ENCODE results near the gene MACROD2.

DNA sequence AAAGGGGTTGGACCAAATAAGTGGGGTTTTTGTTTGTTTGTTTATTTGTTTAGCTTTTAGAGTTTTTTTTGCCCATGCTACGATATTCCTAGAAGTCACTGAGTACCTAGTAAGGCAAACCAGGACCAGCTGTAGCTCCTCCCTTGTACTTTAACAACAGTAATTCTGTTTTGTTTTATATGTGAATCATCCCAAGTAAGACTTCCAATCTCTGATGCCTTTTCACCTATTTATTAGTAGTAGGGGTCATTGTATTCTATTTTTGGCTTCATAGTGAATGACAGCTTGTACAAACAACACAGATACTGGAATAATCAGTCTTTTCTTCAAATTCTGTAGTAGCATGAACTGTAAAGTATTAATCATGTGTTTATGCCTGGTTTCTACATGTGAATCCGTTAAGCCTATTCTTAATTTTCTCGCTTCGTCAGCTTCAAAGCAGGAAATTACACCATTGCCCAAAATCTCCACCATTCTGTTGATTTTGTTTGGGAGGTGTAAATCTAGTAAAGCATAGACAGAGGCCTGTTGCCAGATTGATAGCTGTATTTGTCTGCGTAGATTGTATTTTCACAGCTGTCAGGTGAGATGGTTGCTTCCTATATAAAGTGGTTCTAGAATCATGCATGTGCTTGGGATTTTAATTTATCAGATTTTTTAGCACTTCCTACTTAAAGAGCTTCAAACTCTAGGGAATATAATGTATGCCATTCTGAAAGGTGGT, 493.6 kb downstream of the MACROD2 start:
- TF ChIP-seq POLR2AphosphoS5 (IDR thresholded peaks at IDR 0.05; ENCODE audit: low read depth, low read length) = no peak
- TF ChIP-seq POLR2A (IDR thresholded peaks at IDR 0.05; ENCODE audit: low read depth, low read length) = no peak
